ENCODE data around the gene BICDL2.
"Not testable (repeated sequence)": the region's sequence is repeated elsewhere in the genome, so short reads cannot be mapped to it uniquely, and the experiment has no call there.

The BICDL2 gene, protein sequence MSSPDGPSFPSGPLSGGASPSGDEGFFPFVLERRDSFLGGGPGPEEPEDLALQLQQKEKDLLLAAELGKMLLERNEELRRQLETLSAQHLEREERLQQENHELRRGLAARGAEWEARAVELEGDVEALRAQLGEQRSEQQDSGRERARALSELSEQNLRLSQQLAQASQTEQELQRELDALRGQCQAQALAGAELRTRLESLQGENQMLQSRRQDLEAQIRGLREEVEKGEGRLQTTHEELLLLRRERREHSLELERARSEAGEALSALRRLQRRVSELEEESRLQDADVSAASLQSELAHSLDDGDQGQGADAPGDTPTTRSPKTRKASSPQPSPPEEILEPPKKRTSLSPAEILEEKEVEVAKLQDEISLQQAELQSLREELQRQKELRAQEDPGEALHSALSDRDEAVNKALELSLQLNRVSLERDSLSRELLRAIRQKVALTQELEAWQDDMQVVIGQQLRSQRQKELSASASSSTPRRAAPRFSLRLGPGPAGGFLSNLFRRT

DNA sequence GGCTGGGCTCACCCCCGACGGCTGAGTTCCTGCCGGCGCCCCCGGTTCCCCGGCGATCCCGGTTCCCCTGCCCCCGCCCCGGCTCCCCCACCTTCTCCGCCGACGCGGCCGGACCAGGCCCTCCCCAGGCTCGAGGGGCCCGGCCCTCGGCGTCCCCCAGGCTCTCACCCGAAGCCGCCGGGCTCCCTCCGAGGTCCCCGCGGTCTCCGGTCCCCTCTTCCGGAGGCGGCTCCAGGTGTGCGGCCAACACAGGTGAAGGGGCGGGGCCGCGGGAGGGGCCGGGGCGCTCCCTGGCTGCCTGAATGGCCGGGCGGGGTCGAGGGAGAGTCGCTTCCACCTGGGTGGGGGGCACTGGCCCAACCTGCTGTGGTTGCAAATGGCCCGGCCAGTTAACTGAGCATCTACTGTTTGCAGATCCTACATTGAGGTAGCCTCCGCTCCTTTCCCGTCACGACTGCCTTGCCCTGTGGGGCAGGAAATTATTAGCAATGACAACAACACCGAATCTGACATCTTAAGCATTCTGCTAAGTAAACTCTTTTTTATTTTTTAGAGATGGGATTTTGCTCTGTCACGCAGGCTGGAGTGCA, at the start of gene BICDL2:
Gene BICDL2, minus strand, starts transcription at position 219 of the 590 bp plus-strand sequence. CDS start 1,448 bp downstream, outside the sequence.
- no peak for DNase-seq

DNA sequence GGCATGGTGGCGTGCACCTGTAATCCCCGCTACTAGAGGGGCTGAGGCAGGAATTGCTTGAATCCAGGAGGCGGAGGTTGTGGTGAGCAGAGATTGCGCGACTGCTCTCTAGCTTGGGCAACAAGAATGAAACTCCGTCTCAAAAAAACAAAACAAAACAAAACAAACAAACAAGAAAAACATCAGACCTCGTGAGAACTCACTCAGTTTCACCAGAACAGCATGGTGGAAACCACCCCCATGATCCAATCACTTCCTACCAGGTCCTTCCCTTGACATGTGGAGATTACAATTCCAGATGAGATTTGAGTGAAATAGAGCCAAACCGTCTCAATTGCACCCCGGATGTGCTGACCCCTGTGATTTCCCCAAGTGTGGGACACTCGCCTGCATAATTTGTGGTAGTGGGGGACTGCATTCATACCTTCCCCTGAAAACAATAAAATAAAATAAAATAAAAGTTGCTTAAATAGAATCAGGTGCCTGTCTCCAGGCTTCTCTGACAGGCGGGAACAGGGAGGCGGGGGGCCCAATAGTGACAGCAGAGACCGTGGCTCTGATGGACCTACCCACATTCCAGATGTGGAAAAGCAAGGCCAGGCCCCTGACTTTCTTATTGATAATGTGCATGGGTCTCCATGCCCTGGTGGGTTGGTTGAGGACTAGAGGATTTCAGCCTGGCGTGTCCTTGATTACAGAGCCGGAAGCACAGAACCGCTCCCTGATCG, 49.3 kb upstream of the BICDL2 start:
- no peak for DNase-seq

DNA sequence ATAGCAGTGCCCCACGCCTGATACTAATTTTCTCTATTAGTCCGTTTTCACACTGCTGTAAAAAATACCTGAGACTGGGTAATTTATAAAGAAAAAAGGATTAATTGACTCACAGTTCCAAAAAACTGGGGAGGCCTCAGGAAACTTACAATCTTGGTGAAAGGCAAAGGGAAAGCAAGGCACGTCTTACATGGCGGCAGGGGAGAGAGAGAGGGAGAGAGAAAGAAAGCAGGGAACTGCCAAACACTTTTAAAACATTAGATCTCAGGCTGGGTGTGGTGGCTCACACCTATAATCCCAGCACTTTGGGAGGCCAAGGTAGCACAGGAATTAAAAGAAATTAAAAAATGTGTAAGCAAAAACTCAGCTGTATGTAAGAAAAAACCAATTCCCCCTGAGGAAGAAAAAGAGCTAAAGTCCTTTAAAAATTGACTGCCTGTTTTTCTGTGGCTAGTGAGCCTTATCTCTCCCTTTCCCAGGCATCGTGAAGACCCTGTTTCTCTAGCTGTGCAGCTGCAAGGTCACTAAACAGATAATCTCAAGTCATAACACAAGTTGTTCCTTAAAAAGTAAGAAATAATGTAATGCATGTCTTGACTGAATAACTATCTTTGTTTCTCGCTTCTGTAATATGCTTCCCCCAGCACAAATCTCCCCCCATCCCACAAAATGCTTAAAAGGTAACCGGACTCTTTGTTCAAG, 48.4 kb upstream of the BICDL2 start:
- DNase-seq: no peak

DNA sequence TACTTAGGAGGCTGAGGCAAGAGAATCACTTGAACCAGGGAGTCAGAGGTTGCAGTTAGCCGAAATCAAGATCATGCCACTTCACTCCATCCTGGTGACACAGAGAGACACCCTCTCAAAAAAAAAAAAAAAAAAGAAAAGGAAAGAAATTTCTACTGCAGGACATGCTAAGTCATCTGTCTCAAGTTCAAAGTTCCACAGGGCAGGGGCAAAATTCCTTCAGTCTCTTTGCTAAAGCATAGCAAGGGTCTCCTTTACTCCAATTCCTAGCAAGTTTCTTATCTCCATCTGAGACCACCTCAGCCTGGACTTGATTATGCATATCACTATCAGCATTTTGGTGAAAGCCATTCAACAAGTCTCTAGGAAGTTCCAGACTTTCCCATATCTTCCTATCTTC, 47.7 kb upstream of the BICDL2 start:
- no peak for DNase-seq

DNA sequence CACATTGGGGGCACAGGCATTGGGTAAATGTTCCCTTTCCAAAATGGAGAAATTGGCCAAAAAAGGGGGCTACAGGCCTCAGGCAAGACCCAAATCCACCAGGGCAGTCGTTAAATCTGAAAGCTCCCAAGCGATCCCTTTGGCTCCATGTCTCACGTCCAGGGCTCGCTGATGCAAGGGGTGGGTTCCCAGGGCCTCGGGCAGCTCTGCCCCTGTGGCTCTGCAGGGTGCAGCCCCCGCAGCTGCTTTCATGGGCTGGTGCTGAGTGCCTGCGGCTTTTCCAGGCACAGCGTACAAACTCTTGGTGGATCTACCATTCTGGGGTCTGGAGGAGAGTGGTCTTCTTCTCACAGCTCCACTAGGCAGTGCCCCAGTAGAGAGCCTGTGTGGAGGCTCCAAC, 46.7 kb upstream of the BICDL2 start:
- not testable (repeated sequence) for DNase-seq

DNA sequence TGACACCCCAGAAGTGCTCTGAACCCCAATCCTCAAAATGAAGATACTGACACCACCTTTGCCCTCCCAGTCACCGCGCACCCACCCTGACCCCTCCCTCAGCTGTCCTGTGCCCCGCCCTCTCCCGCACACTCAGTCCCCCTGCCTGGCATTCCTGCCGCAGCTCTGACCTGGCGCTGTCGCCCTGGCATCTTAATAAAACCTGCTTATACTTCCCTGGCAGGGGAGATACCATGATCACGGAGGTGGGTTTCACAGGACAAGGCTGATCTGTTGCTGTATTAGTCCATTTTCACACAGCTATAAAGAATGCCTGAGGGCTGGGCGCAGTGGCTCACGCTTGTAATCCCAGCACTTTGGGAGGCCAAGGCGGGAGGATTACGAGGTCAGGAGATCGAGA, 45.2 kb upstream of the BICDL2 start:
- DNase-seq: not testable (repeated sequence)

DNA sequence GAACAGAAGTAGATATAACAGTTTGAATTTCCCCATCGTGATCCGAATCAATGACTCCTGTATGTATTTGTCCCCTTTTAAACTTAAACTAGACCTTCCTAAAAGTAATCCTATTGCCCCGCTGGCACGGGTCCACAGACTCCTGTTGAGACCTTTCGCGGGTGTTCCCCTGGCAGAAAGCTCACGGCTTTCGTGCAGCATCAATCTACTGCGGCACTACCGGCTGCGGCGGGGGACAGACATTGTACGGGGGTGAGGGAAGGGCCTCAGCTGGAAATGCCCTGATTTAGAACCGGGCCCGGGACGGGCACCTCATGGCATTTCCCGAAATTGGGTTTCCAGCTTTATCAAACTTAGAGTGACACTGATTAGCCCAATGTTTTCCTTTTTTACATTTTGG, 43.3 kb upstream of the BICDL2 start:
- no peak for DNase-seq

DNA sequence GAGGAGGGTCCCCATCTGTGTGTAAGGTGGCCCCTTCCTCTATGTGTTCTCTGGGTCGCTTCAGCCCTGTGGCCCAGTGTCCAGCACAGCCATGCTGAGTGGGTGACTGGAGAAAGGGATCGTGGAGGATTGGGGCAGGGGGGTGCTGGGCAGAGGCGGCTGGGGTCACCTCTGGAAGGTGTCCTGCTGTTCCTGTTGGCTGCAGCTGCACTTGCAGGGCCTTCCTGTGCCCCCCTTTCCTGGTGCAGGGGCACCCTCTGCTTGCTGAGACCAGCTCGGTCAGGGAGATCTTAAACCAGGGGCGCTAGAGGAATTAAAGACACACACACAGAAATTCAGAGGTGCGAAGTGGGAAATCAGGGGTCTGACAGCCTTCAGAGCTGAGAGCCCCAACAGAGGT, 39.8 kb upstream of the BICDL2 start:
- DNase-seq: no peak

DNA sequence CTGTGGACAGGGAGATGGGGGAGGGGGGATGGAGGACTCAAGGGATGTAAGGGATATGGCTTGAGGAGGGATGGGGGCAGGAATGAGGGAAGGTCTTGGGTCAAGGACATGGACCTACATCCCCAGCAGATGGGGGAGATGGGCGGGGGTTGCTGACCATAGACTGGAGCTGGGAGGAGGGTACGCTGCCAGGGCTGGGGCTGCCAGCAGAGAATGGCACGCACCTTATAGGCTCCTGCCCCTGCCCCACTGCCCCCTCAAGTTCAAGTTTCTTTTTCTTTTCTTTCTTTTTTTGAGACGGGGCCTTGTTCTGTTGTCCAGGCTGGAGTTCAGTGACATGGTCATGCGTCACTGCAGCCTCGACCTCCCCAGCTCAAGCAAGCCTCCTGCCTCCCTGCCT, 39.2 kb upstream of the BICDL2 start:
- not testable (repeated sequence) for DNase-seq

DNA sequence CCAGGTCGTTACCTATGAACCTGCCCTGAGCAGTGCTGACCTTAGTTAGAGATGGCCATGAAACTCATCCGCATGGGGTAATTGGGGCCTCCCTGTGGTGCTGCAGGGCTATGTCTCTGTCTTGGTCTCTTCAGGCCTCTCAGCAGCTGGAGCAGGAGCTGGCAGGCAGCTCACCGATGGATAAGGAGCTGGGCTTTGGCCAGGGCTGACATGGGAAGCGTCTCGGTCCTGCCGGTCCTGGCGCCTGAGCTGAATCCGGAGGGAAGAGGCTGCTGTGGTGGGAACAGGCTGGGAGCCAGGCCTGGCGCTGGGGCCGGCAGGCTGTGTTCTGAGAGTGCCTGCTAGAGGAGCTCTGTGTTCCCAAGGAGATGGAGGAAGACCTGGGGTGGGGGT, 38.8 kb upstream of the BICDL2 start:
- DNase-seq: no peak

DNA sequence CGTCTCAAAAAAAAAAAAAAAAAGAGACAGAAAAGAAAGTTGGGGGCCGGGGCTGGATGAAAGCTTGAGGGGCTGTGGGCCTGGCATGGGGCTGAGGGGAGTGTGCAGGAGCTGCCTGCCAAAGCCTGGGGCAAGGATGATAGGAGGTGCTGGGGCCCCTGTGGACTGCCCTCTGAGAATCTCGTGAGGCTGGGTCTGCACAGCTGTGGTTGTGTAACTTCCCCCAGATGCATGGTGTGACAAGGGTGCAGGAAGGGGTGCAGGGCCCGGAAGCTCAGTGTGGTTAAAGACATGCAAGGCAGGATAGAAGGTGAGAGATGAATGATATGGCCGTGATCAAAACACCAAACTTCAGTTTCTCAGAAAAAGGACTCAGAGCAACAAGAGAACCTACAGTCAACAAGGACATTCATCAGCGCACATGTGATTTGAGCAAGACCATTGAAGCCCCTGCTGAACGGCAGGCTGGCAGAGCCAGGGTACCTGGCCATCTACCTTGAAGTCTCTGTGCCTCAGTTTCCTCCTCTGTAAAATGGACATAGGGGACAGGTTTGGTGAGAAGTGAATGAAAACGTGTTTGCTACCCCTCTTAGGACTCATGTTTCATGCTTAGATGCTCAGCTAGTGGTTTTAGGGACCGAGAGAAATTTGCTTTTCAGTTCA, 38.2 kb upstream of the BICDL2 start:
- no peak for DNase-seq

DNA sequence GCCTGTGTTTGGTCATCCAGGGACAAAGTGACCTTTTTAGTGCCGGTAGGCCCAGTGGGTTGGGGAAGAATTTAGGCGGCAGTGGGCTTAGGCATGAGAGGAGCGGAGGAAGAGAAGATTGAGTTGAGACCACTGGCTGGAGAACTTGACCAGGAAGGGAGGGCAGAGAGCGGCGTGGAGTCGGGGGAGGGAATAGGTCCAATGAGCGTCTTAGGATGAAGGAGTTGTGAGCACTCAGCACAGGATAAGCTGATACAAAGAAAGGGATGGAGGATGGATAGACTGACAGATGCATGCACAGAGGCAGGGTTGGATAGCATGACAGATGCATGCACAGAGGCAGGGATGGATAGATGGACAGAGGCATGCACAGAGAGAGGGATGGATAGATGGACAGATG, 36.7 kb upstream of the BICDL2 start:
- DNase-seq: no peak

DNA sequence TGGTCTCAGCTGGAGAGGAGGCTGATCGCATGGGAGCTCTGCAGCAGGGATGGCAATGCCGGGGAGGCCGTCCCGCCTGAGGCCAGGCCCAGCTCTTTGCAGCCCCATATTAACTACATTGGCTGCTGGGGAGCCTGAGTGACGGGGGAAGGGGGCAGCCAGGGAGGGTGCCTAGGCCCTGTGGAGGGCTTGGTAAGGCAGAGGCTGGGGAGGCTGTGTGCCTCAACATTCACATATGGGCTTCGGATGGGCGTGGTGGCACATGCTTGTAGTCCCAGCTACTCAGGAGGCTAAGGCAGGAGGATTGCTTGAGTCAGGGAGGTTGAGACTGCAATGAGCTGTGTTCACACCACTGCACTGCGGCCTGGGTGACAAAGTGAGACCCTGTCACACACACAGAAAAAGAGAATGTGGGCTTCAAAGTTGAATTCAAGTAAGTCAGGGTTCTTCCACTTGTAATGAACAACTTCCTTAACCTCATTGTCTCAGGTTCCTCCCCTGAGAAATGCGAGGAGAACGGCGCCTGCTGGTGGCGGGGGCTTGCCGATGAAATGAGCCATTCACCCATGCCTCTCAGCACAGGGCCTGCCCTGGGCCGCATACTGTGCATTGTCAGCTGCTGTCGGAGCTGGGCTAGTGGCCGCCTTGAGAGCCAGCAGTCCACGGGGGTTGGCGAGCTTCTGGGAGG, 36.0 kb upstream of the BICDL2 start:
- not testable (repeated sequence) for DNase-seq

DNA sequence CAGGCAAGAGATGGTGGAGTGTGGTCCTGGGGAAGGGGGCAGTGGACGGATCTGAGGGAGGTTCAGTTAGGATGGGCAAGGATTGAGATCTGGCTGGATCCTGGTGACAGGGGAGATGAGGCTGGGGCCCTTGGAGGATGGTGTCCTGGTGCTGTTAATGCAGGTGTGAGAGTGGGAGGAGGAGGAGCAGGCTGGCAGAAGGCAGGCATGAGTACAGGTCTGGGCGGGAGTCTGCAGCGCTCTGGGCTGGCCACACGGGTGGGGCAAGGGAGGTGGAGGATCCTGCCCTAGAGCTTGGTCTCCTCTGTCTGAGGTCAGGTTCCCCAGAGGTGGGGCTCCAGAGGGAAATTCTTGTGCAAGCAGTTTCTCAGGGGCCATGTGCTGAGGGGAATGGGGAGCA, 35.4 kb upstream of the BICDL2 start:
- DNase-seq: not testable (repeated sequence)

DNA sequence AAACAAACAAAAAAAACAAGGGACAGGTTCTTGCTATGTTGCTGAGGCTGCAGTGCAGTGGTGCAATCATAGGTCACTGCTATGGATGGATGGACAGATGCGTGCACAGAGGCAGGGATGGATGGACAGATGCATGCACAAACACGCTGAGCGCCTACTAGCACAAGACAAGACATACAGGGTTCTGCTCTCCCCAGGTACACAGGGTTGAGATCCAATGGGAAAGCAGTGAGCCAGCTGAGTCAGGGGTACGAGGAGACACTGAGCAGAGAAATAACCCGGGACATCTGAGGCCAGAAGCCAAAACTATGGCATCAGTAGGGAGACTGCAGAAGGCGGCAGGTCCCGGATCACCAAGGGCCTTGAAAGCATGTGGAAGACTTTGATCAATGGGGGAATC, 34.9 kb upstream of the BICDL2 start:
- DNase-seq: no peak

DNA sequence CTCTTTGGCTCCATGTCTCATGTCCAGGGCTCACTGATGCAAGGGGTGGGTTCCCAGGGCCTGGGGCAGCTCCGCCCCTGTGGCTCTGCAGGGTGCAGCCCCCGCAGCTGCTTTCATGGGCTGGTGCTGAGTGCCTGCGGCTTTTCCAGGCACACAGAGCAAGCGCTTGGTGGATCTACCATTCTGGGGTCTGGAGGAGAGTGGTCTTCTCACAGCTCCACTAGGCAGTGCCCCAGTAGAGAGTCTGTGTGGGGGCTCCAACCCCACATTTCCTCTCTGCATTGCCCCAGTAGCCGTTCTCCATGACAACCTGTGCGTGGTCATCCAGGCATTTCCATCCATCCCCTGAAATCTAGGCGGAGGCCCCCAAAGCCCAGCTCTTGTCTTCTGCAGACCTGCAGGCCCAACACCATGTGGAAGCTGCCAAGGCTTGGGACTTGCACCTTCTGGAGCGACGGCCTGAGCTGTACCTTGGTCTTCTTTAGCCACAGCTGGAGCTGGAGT, 33.9 kb upstream of the BICDL2 start:
- DNase-seq: no peak

DNA sequence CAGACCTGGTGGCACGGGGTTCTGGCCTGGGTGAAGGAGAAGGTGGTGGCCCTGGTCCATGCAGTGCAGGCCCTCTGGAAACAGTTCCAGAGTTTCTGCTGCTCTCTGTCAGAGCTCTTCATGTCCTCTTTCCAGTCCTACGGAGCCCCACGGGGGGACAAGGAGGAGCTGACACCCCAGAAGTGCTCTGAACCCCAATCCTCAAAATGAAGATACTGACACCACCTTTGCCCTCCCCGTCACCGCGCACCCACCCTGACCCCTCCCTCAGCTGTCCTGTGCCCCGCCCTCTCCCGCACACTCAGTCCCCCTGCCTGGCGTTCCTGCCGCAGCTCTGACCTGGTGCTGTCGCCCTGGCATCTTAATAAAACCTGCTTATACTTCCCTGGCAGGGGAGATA, 32.4 kb upstream of the BICDL2 start:
- not testable (repeated sequence) for DNase-seq

DNA sequence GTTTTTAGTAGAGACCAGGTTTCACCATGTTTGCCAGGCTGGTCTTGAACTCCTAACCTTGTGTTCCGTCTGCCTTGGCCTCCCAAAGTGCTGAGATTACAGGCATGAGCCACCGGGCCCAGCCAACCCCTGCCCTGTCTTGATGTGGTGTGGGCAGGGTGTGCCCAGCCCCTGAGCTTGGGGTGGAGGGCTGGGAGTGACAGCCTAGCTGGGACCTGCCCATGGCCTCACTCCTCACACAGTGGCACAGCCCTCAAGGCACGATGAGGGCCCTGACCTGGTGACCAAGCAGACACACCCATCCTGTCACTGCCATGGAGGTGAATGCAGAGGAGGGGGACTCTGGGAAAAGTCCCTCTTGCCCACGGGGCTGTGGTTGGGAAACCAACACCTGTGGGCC, 31.7 kb upstream of the BICDL2 start:
- no peak for DNase-seq

DNA sequence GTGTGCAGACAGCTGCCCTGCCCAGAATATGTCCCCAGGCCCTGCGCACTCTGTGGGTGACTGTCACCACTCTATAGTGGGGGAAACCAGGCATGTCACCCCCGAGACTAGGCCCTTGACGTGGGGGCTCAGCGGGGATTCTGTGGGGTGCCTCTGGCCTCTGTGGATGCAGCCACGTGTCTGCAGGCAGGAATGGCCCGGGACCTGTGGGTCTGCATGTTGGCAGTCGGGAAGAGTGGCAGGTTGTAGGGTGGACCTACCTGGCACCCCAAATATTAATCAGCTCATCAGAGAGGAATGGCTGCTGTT, 29.6 kb upstream of the BICDL2 start:
- no peak for DNase-seq

DNA sequence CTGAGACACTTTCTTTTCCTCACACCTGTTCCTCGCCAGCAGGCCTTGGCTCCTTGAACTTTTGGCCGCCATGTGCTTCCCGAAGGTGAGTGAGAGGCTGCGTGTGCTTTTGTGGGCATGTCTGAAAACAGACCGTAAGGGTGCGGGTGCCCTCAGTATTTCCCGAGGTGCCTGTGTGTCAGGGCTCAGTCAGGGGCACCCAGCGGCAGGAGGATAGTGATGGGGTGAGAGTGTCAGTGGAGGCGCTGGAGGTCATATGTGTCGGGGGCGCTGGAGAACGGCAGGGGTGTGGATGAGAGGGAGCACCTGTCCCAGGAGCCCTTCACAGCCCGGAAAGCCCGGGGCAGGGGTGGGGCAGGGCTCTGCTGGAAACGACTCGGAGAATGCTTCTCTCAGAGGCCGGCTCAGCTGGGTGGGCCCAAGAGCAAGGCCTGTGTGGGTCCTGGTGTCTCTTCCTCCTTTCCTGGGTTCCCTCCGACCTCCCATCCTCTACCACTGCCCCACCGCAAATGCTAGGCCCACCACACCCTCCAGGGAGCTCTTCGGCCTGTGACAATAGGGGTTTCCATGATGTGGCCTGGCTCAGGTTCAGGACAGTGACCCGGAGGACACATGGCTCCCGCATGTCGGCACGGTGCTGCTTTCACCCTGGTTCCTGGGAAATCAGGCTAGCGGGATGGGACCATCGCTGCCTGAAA, 29.1 kb upstream of the BICDL2 start:
- no peak for DNase-seq

DNA sequence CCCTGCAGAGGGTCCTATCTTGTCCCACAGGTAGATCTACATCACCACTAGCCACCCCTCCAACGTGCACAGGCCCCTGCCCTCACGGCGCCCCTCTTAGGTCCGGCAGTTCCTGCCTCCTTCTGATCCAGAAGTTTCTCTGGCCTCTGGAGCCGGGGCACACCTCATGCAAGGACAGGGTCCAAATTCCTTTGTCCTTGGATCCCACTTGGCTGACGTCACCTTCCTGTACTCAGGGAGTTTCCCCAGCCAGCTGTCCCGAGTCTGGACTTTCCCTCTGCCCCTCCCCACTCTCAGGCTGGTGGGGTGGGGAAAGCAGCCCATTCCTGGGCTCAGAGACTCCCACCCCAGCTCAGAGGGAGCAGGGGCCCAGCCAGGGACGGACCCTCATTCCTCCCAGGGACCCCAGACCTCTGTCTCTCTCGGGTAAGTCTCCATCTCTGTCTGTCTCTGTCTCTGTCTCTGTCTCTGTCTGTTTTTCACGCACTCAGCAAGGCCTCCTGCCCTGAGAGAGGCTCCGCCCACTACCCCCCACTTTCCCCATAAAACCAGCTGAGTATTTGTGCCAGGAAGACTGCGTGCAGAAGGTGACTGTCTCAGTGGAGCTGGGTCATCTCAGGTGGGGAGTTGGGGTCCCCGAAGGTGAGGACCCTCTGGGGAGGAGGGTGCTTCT, 28.5 kb upstream of the BICDL2 start, which contains the start of gene IL32:
Gene IL32, plus strand, starts transcription at position 572 of the 673 bp plus-strand sequence. CDS start 172 bp downstream, outside the sequence.
- DNase-seq: no peak
